Heart right ventricle (tissue), 16 donors: ENCODE results near the gene RFPL2. TPM values are rescaled to one million over a fixed set of nuclear protein-coding genes. Genes with fewer than 3 reads are reported as not detected.
"Not testable (repeated sequence)": the region's sequence is repeated elsewhere in the genome, so short reads cannot be mapped to it uniquely, and the experiment has no call there.

Experiments
- ATAC-seq, 8 donors: fragments of 200-7000 bp; cut with Tn5 transposase; one replicate each; pipeline ENCODE4 v1.9.1; 2020; ENCODE audit warnings: mild to moderate bottlenecking in 8 of 8, moderate library complexity in 8 of 8, moderate number of reproducible peaks in 1 of 8
- DNase-seq, 2 donors: peaks; one replicate each; pipeline ENCODE4 v3.0.0-alpha.2; 2020
- H3K27ac ChIP-seq, 10 donors: fragments of 200-600 bp; sonication (generic) in 2 of 10; one replicate each; pipeline versions ENCODE4 v1.5.0 to v1.8.0; 2020 to 2022; ENCODE audit warnings: mild to moderate bottlenecking in 3 of 10
- H3K27me3 ChIP-seq, 7 donors: fragments of 200-600 bp; one replicate each; pipeline ENCODE4 v1.8.0; 2021 to 2022; ENCODE audit warnings: mild to moderate bottlenecking in 2 of 7
- H3K36me3 ChIP-seq, 9 donors: fragments of 200-600 bp; sonication (generic) in 1 of 9; one replicate each; pipeline versions ENCODE4 v1.5.0 to v1.8.0; 2020 to 2022; ENCODE audit warnings: mild to moderate bottlenecking in 2 of 9
- H3K4me1 ChIP-seq, 9 donors: fragments of 200-600 bp; sonication (generic) in 1 of 9; one replicate each; pipeline versions ENCODE4 v1.5.0 to v1.8.0; 2020 to 2022; ENCODE audit warnings: mild to moderate bottlenecking in 4 of 9
- H3K4me3 ChIP-seq, 10 donors: fragments of 200-600 bp; sonication (generic) in 2 of 10; one replicate each; pipeline versions ENCODE4 v1.5.0 to v1.8.0; 2020 to 2022; ENCODE audit warnings: mild to moderate bottlenecking in 7 of 10, moderate library complexity in 2 of 10
- H3K9me3 ChIP-seq, 11 donors: fragments of 200-600 bp in 10 of 11; sonication (generic) in 2 of 11; one replicate each; pipeline versions ENCODE4 v1.5.0 to v1.8.0; 2013 to 2022; ENCODE audit warnings: mild to moderate bottlenecking in 2 of 11, control low read depth in 1 of 11, moderate library complexity in 1 of 11
- WGBS, 2 donors: extraction: QIAGEN DNeasy Blood & Tissue Kit; methylation state at CpG; one replicate each; pipeline ENCODE4 v1.1.7; 2013; ENCODE audit warnings: inconsistent platforms in 1 of 2; 5-methylcytosine and 5-hydroxymethylcytosine counted together
- intact Hi-C, 10 donors: fragments of 100-400 bp; cut with DNase I; formaldehyde crosslinking; loops; one replicate each; pipeline versions ENCODE4 v1.11.1 to v1.14.2; 2022
- polyA plus RNA-seq, 2 donors: library from polyadenylated mRNA; stranded (reverse); fragments of 200-250 nt; gene quantifications; one replicate each; pipeline ENCODE4 v1.2.3, GENCODE V29; 2013
- total RNA-seq, 10 donors: library from RNA; stranded (reverse); fragmentation: NEBNext Ultra II Directional in 3 of 10; extraction: Animal tissue kit (Norgen Biotek cat#: 25700) in 3 of 10; gene quantifications; one replicate each; pipeline versions ENCODE4 v1.2.1 to v1.2.4, GENCODE V29; 2021 to 2023
- TF ChIP-seq, protein P1 (sequence below), 9 donors: fragments of 200-600 bp; sonication (generic) in 2 of 9; IDR thresholded peaks; one replicate each; pipeline versions ENCODE4 v1.5.0 to v1.8.0; 2021 to 2022; ENCODE audit warnings: antibody characterized with exemption in 9 of 9, mild to moderate bottlenecking in 5 of 9, moderate library complexity in 1 of 9
- donor health status: Arrhythmogenic right ventricular cardiomyopathy.
- donor health status: ischemic (EF 13 %, LVEDD 7.1; RV severe dilation, severe dysfunction).
- donor health status: healthy with polysubstance abuse.
- donor health status: DM: no; HTN: yes; CAD: no.
- donor health status: DM: no; HTN: no; CAD: no.
- donor health status: ischemic (EF 25% LVEDD 6.9; RV normal size, moderate dysfunction).
- donor health status: ischemic (EF 25% LVEDD 5.7; RV mildly dilated, moderate dysfunction).
- donor health status: healthy.
- donor health status: DM: yes; HTN: yes; CAD: no.
- donor health status: Ischemic cardiomyopathy.
- donor health status: ischemic (EF 35%, LVEDD 5.7; RV mildly dilated, moderate dysfunction).
- donor health status: nonischemic (EF 11% LVEDD 7.7; RV severe dilation, severe dysfunction).
- donor health status: DM: yes; HTN: yes; CAD: no.
- donor health status: PGD.
- donor health status: ischemic (EF 29% LVEDD 5.4; RV normal size, mild dysfunction).
- donor health status: nonischemic (EF 23%, LVEDD 6.1; RV moderate dilation, normal function).

RFPL2 gene
- total and polyA plus RNA-seq, 12 donors: 0.03 TPM; not detected in 11

GRCh38 chr22:32175683-32176644 lies 28.9 kb downstream of the RFPL2 start:
- ATAC-seq: peak in 2 of 8 donors; percentile 35 to 41
- WGBS, 2 donors: 4 to 5% methylated on average over 62 to 73 of the region's 73 CpGs
- H3K4me3 ChIP-seq: peak overlapping the region in 6 of 10 donors; percentile 12 to 31 (median 22)

GRCh38 chr22:32175115-32175514 lies 29.8 kb downstream of the RFPL2 start:
- no peaks in the 10 kb centered on the region for H3K9me3 ChIP-seq
- no peak for ATAC-seq
- no peak overlapping the region for H3K27ac ChIP-seq
- TF ChIP-seq, protein P1, sequence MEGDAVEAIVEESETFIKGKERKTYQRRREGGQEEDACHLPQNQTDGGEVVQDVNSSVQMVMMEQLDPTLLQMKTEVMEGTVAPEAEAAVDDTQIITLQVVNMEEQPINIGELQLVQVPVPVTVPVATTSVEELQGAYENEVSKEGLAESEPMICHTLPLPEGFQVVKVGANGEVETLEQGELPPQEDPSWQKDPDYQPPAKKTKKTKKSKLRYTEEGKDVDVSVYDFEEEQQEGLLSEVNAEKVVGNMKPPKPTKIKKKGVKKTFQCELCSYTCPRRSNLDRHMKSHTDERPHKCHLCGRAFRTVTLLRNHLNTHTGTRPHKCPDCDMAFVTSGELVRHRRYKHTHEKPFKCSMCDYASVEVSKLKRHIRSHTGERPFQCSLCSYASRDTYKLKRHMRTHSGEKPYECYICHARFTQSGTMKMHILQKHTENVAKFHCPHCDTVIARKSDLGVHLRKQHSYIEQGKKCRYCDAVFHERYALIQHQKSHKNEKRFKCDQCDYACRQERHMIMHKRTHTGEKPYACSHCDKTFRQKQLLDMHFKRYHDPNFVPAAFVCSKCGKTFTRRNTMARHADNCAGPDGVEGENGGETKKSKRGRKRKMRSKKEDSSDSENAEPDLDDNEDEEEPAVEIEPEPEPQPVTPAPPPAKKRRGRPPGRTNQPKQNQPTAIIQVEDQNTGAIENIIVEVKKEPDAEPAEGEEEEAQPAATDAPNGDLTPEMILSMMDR (IDR thresholded peaks at IDR 0.05): no peak
- H3K4me3 ChIP-seq: no peak overlapping the region
- peaks cover 9 to 66% (median 48%) of the 10 kb centered on the region in 7 donors for H3K27me3 ChIP-seq
- H3K4me1 ChIP-seq: peaks cover 0 to 9% (median 0%) of the 10 kb centered on the region in 9 donors
- intact Hi-C loops: no loop called here
- no peaks in the 10 kb centered on the region for H3K36me3 ChIP-seq
- DNase-seq: no peak
- 83% methylated on average over 11 of the region's 11 CpGs for WGBS, 2 donors

More at GRCh38 chr22:32175683-32176644, 28.9 kb downstream of the RFPL2 start:
- TF ChIP-seq, protein P1 (IDR thresholded peaks at IDR 0.05): no peak
- no peak overlapping the region for H3K27ac ChIP-seq
- no peak for DNase-seq
- H3K27me3 ChIP-seq: peaks cover 9 to 69% (median 56%) of the 10 kb centered on the region in 7 donors
- H3K4me1 ChIP-seq: peaks cover 0 to 9% (median 0%) of the 10 kb centered on the region in 9 donors
- intact Hi-C loops: no loop called here
- H3K9me3 ChIP-seq: no peaks in the 10 kb centered on the region
- no peaks in the 10 kb centered on the region for H3K36me3 ChIP-seq

- DNase-seq: no peak
- Histone ChIP-seq H3K4me3 (no peak overlapping the region), H3K4me1 (peaks cover 0 to 8% (median 0%) of the 10 kb centered on the region in 9 donors), H3K27ac (no peak overlapping the region), H3K27me3 (peaks cover 0 to 8% (median 0%) of the 10 kb centered on the region in 7 donors), H3K9me3 (no peaks in the 10 kb centered on the region), H3K36me3 (no peaks in the 10 kb centered on the region)
- WGBS, 2 donors: 84% methylated on average over 6 of the region's 6 CpGs
- TF ChIP-seq, protein P1 (IDR thresholded peaks at IDR 0.05): no peak
- intact Hi-C loops: loop anchor here in 1 of 10 donors (10.0 kb wide), 1 partner anchor 61 kb away; no protein-coding TSS in a partner anchor
- ATAC-seq: no peak
These were observed 39.2 kb downstream of the RFPL2 start for GRCh38 chr22:32165681-32166080.

DNA sequence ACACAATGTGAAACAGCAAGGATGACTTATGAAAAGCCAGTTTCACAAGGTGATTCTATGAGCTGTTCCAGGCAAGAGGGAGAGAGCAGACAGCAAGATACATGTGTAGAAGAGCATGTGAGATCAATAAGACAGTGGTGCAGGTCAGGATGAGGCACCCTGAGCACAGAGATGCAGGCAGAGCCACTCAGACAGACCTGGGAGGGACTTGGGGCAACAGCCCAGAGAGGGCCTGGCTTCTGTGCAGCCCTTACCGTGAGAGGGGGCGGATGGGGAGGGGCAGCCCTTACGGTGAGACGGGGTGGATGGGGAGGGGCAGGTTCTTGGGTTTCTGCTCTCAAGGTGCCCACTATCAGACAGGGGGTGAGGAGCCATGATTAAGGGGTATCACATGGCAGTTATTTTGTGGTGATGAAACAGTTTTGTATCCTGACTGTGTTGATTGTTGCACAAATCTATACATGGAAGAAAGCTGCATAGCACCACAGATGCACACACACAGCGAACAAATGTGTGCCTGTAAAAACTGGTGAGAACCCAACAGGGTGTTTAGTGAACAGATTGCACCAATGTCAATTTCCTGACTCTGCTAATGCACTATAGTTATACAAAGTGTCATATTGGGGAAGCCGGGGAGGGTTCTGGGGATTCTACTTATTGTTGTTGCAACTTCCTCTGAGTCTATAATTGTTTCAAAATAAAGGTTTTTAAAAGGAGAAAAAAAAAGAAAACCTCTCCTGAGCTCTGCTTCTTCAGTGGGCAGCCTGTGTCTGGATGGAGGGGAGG lies 40.6 kb downstream of the RFPL2 start:
- no peak for DNase-seq
- peaks cover 0 to 8% (median 0%) of the 10 kb centered on the region in 9 donors for H3K4me1 ChIP-seq
- intact Hi-C loops: loop anchor here in 2 of 10 donors (5.0 to 10.0 kb wide), 2 partner anchors 59 to 137 kb away; no protein-coding TSS in a partner anchor

GRCh38 chr22:32160411-32160810 lies 44.5 kb downstream of the RFPL2 start:
- H3K27me3 ChIP-seq: peaks cover 0 to 19% (median 6%) of the 10 kb centered on the region in 7 donors
- not testable (repeated sequence) for H3K4me3 ChIP-seq, H3K4me1 ChIP-seq, H3K36me3 ChIP-seq, ATAC-seq, H3K9me3 ChIP-seq, H3K27ac ChIP-seq, DNase-seq
- 61 to 62% methylated on average over 5 of the region's 5 CpGs for WGBS, 2 donors
- intact Hi-C loops: loop anchor here in 2 of 10 donors (5.0 to 10.0 kb wide), 2 partner anchors 56 to 133 kb away; no protein-coding TSS in a partner anchor

More for the DNA sequence above, 40.6 kb downstream of the RFPL2 start:
- Histone ChIP-seq H3K9me3 (no peaks in the 10 kb centered on the region), H3K27ac (no peak overlapping the region), H3K27me3 (peaks cover 0 to 10% (median 2%) of the 10 kb centered on the region in 7 donors), H3K36me3 (no peaks in the 10 kb centered on the region), H3K4me3 (no peak overlapping the region)
- TF ChIP-seq, protein P1 (IDR thresholded peaks at IDR 0.05): no peak
- WGBS, 2 donors: 45 to 47% methylated on average over 6 of the region's 6 CpGs
- no peak for ATAC-seq
